Activated CD8-positive, alpha-beta memory T cell treated with anti-CD3 and anti-CD28 coated beads, Interleukin-2, amount 50 U/mL, for 24 hours (primary cell): ENCODE data around the gene APOC1.
"Not testable (repeated sequence)": the region's sequence is repeated elsewhere in the genome, so short reads cannot be mapped to it uniquely, and the experiment has no call there.

Experiments
- DNase-seq: peaks from one replicate; pipeline ENCODE4 v3.0.0-alpha.2; 2020; ENCODE audit errors: extremely low read depth

APOC1 gene

GRCh38 chr19:44913512-44914432 lies 636 bp upstream of the APOC1 start:
- DNase-seq = not testable (repeated sequence)

GRCh38 chr19:44924243-44924725 lies 9.9 kb downstream of the APOC1 start:
- no peak for DNase-seq

GRCh38 chr19:44925114-44925891 lies 10.9 kb downstream of the APOC1 start:
- DNase-seq = no peak

- not testable (repeated sequence) for DNase-seq
These were observed 12.1 kb downstream of the APOC1 start for GRCh38 chr19:44926245-44927077.

- DNase-seq = no peak
These were observed 13.3 kb downstream of the APOC1 start for GRCh38 chr19:44927746-44928145.

GRCh38 chr19:44930088-44930487 lies 15.7 kb downstream of the APOC1 start:
- DNase-seq = no peak

GRCh38 chr19:44931541-44931940 lies 17.1 kb downstream of the APOC1 start:
- DNase-seq = no peak

- DNase-seq = no peak
These were observed 25.3 kb downstream of the APOC1 start for GRCh38 chr19:44939668-44940067.

- no peak for DNase-seq
These were observed 27.7 kb downstream of the APOC1 start, which contains the start of gene APOC4 for GRCh38 chr19:44942067-44942571. Gene APOC4, plus strand, starts transcription at chr19:44942237. Its CDS starts 41 bp downstream, at chr19:44942278.

- no peak for DNase-seq
These were observed 29.4 kb downstream of the APOC1 start for GRCh38 chr19:44943801-44944249.

- no peak for DNase-seq
These were observed 32.7 kb downstream of the APOC1 start for GRCh38 chr19:44947041-44947581.

- no peak for DNase-seq
These were observed 33.8 kb downstream of the APOC1 start for GRCh38 chr19:44948237-44948636.

GRCh38 chr19:44948763-44949374 lies 34.5 kb downstream of the APOC1 start:
- no peak for DNase-seq

GRCh38 chr19:44949550-44949949 lies 35.1 kb downstream of the APOC1 start:
- DNase-seq = no peak

- peak; percentile 26 for DNase-seq
These were observed 37.1 kb downstream of the APOC1 start for GRCh38 chr19:44951179-44952159.

GRCh38 chr19:44954278-44954648 lies 39.9 kb downstream of the APOC1 start:
- DNase-seq = no peak

GRCh38 chr19:44954649-44955504 lies 40.5 kb downstream of the APOC1 start, which contains the start of gene CLPTM1:
Gene CLPTM1, plus strand, starts transcription at chr19:44955380. Its CDS starts 16 bp downstream, at chr19:44955396.
- DNase-seq = peak; percentile 91
